GM19193 (cell line): Measurements from ENCODE around the gene TTLL3.

ENCODE experiments used
- POLR2A ChIP-seq: IDR thresholded peaks from 4 replicates; pipeline ENCODE4 v1.6.1; 2011; ENCODE audit not compliant: insufficient read depth, insufficient read length; ENCODE audit errors: extremely low read depth

Gene TTLL3

DNA sequence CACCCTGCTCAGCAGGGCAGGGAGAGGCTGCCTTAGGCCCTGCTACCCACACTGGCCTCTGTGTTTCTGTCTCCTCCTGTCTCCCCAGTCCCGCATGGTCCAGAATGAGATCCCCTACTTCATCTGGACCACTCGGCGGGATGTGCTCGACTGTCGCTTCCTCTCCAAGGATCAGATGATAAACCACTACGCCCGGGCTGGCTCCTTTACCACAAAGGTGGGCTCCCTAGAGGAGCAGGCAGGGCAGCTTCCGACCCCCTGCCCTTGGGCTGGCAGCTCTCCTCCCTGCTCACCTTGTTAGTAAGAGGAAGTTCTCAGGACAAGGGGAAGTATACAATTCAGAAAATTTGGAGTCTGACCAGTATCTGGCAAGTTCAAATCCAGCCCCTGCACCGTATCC lies 5.9 kb downstream of the TTLL3 start:
- TF ChIP-seq POLR2A = no peak

DNA sequence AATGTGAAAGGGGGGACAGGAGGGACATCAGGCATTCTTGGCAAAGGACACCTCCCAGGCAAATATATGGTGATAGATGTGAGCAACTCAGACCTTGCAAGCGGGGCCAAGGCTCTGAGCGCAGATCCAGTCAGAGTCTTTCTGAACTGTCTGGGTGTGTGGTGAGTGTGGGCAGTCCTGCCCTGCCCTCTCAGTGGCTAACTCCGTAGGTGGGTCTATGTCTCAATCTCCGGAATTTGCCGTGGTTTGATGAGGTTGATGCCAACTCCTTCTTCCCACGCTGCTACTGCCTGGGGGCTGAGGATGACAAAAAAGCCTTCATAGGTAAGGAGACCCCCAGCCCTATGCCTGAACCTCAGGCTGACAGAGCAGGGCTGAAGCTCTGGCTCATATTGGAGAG lies 7.4 kb downstream of the TTLL3 start:
- TF ChIP-seq POLR2A = no peak

DNA sequence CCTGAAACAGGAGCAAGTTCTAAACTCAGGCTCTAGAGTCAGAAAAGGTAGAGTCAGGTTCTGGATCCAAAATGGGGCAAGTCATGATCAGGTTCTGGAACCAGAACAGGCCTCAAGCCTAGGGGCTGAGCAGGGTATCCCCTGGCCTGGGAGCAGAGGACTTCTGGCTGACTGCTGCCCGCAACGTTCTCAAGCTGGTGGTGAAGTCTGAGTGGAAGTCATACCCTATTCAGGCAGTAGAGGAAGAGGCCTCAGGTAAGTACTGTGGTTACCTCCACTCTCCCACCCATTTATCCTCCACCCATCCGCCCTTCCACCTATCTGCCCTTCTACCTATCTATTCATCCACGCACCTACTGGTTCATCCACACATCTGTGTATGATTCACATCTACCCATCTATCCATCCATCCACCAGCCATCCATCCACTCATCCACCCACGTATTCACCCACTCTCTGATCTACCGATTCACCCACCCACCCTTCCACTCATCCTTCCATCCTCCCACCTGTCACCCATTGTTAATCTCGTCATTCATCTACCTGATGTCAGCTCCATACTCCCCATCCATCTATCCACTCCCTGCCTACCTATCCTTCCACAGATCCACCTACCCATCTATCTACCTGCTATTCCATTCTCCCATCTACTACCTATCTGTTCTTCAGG lies 8.7 kb downstream of the TTLL3 start:
- no peak for TF ChIP-seq POLR2A

DNA sequence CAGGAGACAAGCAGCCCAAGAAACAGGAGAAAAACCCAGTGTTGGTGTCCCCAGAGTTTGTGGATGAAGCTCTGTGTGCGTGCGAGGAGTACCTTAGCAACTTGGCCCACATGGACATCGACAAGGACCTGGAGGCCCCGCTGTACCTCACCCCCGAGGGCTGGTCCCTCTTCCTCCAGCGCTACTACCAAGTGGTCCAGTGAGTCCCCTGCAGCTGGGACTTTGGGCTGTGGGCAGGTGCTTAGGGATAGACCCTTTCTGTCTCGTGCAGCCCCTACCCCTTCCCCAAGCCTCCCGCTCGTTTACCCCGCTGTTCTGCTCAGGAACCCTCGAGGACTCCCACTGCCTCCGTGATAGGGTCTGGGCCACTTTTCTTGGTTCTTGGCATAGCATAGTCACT lies 10.5 kb downstream of the TTLL3 start:
- TF ChIP-seq POLR2A = no peak

DNA sequence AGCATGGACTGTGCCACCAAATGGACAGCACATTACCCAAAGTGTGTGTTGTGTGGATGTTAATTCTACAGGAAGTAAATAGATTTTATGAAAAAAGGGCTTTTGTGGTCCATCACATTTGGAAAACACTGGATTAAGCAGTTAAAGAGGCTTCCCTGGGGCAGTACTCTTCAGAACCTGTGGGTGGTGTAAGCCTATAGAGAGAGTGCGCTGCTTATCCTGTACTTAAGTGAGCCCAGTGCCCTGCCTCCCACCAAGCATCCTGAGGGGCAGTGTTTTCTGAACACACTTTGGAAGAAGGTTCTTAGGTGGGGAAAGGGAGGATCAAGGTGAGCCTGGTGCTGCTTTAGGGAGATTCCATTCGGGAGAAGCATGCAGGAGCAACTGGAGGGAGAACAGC lies 10.9 kb downstream of the TTLL3 start:
- TF ChIP-seq POLR2A = no peak

DNA sequence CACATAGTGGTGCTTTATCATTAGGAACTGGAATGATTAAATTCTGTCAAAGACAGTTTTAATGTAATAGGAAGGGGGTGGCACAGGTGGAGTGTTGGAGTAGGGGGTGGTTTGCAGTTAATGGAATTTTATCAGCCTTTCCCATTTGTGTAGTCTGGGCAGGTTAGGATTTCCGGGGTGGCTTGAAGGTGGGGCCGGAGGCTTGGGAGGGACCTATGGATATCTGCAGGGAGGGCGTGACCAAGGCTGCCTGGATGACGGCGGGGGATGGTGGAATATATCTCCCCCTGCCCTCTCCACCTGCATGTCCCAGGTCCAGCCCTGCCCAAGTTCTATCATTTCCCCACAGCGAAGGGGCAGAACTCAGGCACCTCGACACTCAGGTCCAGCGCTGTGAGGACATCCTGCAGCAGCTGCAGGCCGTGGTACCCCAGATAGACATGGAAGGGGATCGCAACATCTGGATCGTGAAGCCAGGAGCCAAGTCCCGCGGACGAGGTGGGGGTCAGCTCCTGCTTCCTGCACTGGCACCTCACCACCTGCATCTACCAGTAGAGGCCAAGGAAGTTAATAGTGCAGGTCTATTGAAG lies 15.5 kb downstream of the TTLL3 start:
- TF ChIP-seq POLR2A = no peak

DNA sequence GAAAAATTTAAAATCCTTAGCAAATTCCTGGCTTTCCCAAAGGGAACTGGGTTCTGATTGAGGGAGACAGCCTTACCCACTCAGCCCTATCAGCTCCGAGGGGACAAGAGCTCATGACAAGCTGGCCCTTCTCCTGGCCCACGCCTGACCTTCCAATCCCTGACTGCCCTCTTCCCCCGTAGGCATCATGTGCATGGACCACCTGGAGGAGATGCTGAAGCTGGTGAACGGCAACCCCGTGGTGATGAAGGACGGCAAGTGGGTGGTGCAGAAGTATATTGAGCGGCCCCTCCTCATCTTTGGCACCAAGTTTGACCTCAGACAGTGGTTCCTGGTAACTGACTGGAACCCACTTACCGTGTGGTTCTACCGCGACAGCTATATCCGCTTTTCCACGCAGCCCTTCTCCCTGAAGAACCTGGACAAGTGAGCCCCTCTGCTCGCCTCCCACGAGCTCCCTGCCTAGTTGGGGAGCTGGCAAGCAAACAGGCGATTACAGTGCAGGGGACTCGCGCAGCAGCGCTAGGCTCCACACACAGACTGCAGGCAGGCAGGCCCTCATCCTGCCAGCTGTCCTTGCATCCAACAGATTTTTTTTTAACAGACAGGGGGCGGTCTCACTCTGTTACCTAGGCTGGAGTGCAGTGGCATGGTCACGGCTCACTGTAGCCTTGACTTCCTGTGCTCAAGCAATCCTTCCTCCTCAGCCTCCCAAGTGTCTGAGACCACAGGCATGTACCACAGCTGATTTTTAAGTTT lies 16.9 kb downstream of the TTLL3 start:
- no peak for TF ChIP-seq POLR2A

DNA sequence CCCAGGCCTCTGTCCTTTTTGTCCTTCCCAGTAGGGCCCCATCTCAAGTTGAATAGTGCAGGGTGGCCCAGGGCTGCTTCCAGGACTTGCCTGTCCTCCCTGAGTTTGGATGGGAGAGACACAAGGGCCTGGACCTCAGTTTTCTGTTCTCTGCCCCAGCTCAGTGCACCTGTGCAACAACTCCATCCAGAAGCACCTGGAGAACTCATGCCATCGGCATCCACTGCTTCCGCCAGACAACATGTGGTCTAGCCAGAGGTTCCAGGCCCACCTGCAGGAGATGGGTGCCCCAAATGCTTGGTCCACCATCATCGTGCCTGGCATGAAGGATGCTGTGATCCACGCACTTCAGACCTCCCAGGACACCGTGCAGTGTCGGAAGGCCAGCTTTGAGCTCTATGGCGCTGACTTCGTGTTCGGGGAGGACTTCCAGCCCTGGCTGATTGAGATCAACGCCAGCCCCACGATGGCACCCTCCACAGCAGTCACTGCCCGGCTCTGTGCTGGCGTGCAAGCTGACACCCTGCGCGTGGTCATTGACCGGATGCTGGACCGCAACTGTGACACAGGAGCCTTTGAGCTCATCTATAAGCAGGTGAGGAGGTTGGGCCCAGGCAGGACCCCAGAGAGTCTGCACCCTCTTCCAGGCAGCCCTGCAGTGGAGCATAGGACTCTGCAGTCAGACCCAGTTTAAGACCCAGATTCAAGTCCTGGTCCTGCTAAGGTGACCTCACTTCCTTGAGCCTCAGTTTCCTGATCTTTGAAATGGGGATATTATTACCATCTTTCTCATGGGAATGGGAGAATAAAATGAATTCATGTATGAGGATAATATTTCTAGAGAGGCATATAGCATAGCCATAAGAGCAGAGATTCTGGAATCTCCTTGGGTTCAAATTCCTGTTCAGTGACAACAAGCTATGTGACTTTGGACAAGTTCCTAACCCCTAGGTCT lies 19.0 kb downstream of the TTLL3 start:
- TF ChIP-seq POLR2A = no peak

DNA sequence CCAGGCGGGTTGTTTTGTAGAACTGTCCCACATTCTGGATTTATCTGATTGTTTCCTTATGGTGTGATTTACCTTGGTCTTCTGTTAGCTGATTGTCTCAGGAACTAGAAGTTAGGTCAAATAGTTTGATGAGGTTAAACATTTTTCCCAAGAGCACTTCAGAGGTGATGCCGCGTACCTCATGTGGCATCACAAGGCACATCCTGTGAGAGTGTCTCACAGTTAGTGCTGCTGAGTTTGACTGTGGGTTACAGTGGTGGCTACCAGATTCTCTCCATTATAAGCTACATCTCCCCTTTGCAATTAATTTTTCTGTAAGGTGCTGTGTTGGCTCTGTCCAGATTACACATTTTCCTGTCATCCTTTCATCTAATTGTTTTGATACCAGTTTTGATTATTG lies 21.2 kb downstream of the TTLL3 start:
- TF ChIP-seq POLR2A = no peak

DNA sequence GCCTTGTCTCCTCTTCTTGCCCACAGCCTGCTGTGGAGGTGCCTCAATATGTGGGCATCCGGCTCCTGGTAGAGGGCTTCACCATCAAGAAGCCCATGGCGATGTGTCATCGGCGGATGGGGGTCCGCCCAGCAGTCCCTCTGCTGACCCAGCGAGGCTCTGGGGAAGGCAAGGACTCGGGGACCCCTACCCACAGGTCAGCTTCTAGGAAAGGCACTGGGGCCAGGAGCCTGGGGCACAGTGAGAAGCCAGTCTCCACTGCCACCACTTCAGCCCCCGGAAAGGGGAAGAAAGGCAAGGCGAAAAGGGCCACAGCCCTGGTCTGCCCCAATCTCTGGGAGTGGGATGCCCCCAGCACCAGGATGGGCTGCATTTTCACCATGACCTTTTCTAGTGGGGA lies 23.0 kb downstream of the TTLL3 start:
- TF ChIP-seq POLR2A = no peak

DNA sequence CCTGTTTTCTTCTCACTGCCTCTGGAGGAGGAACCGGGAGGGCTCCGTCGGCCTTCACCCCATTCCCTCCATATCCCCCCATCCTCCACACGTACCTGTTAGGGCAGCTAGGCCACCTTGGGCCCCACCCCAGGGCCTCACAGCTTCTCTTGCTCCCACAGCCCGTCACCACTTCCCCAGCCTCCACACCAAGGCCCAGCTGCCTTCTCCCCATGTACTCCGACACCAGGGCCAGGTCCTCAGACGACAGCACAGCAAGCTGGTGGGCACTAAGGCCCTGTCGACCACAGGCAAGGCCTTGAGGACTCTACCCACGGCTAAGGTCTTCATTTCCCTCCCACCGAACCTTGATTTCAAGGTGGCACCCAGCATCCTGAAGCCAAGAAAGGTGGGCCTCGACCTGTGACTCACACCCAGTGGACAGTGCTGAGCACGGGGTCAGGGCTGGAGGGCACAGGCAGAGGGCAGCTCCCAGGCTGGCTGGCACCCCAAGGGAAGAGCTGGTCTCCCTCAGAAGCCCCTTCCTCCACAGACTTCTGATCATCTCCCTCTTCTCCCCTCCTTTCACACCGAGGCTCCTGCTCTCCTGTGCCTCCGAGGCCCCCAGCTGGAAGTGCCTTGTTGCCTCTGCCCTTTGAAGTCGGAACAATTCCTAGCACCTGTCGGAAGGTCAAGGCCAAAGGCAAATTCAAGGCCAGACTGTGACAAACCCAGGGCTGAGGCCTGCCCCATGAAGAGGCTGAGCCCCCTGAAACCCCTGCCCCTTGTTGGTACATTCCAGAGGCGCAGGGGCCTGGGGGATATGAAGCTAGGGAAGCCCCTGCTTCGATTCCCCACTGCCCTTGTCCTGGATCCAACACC lies 24.7 kb downstream of the TTLL3 start:
- TF ChIP-seq POLR2A = no peak

DNA sequence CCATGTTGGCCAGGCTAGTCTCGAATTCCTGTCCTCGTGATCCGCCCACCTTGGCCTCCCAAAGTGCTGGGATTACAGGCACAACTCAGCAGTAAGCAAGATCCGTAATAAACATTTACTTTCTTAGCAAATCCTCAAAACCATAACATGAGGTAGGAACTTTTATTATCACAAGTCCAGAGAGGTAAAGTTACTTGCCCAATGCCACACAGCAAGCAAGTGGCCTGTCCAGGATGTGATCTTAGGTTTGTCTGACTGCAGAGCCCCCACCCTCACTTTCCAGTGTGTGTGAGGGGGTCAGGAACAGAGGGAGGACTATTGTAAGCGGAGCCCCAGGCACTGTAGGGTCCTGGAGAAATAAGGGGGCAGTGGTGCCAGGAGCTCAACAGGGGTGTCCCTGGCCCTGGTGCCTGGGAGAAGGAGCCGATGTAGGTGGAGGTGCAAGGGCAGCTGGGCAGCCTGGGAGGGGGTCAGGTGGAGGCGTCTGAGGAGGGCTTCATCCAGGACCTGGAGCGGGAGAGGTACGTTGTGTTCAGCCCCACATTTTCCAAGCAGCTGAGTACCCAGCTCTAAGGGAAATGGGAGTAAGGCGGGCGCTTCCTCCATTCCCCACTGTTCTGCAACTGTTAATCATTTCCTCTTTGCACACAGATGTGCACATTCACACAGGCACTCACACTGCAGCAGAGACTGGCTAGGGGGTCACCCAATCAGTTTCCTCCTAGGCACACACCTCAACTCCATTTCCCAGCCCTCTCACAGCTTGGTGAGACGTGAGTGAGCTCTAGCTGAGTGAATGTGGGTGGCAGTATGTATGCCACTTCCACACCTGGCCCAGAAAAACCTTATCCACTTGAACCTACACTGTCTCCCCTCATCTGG lies 27.9 kb downstream of the TTLL3 start:
- no peak for TF ChIP-seq POLR2A

DNA sequence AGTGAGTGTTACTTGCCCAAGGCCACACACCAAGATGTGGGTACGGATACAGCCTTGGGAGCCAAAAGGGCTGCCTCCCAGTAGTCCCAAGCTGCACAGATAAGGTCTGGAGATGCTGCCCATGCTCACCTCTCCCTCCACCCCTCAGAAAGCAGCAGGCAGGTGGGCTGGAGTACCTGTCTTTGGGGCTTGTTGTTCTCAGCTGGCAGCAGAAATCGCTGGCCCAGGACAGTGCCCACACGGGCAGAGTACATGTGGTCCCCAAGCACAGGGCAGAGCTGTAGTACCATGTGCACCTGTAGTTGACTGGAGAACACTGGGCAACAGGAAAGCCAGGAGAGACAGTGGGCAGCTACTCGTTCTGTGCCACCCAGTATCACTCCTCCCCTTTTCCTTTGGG lies 28.8 kb downstream of the TTLL3 start:
- no peak for TF ChIP-seq POLR2A
